Endothelial cell of umbilical vein (primary cell): ENCODE data around the gene EVI5. TPM values are rescaled to one million over a fixed set of nuclear protein-coding genes. Genes with fewer than 3 reads are reported as not detected.
A peak's percentile ranks its signal among the peaks of the same experiment; 100 is the strongest.

Source experiments
- BruUV-seq: library from RNA; stranded (reverse); fragments of 400-500 nt; replicated peaks from 2 replicates; lab custom pipeline; 2021; lab: Mats Ljungman, UMichigan
- CTCF ChIA-PET: fragments of 300-600, 350-600 bp; sonication (Branson Sonifier 250); formaldehyde crosslinking; loops from one replicate; lab custom pipeline; 2021; ENCODE audit warnings: antibody characterized with exemption, inconsistent platforms; lab: Charles Lee
- POLR2A ChIA-PET: fragments of 300-600, 350-600 bp; sonication (Branson Sonifier 250); formaldehyde crosslinking; loops from one replicate; lab custom pipeline; 2021; ENCODE audit warnings: antibody characterized with exemption, inconsistent platforms; lab: Charles Lee
- DNase-seq: peaks from one replicate; pipeline ENCODE4 v3.0.0-alpha.2; 2011; ENCODE audit warnings: low read depth, low spot score
- FAIRE-seq: peaks from 2 replicates; lab custom pipeline; 2011; peaks lifted over from hg19 to GRCh38; lab: Jason Lieb, UNC
- H2AFZ ChIP-seq: 2 replicates; pipeline ENCODE4 v1.6.0; 2012; ENCODE audit warnings: low read depth, low read length, control low read depth, inconsistent platforms
- H3K27ac ChIP-seq: 2 replicates; pipeline ENCODE4 v1.5.1; 2011; ENCODE audit warnings: low read depth, mild to moderate bottlenecking, control low read depth, low read length, moderate library complexity; ENCODE audit not compliant: insufficient read depth
- H3K27me3 ChIP-seq, 2 experiments: 2 replicates each; pipeline versions ENCODE4 v1.6.0 to v1.6.1; 2011; ENCODE audit warnings: low read length in 2 of 2, mixed read lengths in 1 of 2; ENCODE audit not compliant: control insufficient read depth in 2 of 2, insufficient read depth in 2 of 2
- H3K36me3 ChIP-seq, 2 experiments: 2 replicates in 1 of 2; 3 replicates in 1 of 2; pipeline ENCODE4 v1.5.1; 2011; ENCODE audit warnings: low read length in 2 of 2, mild to moderate bottlenecking in 1 of 2, moderate library complexity in 1 of 2; ENCODE audit not compliant: control insufficient read depth in 2 of 2, insufficient read depth in 2 of 2; ENCODE audit errors: extremely low read depth in 1 of 2
- H3K4me1 ChIP-seq: 3 replicates; pipeline ENCODE4 v1.5.1; 2011; ENCODE audit warnings: mild to moderate bottlenecking, low read length; ENCODE audit not compliant: control insufficient read depth, insufficient read depth; ENCODE audit errors: extremely low read depth
- H3K4me2 ChIP-seq: 2 replicates; pipeline ENCODE4 v1.6.1; 2011; ENCODE audit warnings: low read length, control low read depth, mixed read lengths; ENCODE audit not compliant: insufficient read depth
- H3K4me3 ChIP-seq, 3 experiments: fragments of 200-600 bp in 1 of 3; sonication (generic), shearing (Covaris generic) in 1 of 3; replicated peaks in 1 of 3; 2 replicates each; pipeline ENCODE4 v1.5.1; 2011 to 2016; ENCODE audit warnings: control low read depth in 3 of 3, low read length in 3 of 3, mild to moderate bottlenecking in 2 of 3, inconsistent platforms in 1 of 3, low read depth in 1 of 3, moderate library complexity in 1 of 3; ENCODE audit not compliant: insufficient read depth in 1 of 3
- H3K79me2 ChIP-seq: 2 replicates; pipeline ENCODE4 v1.6.0; 2012; ENCODE audit warnings: low read length, inconsistent platforms; ENCODE audit not compliant: control insufficient read depth, insufficient read depth
- H3K9ac ChIP-seq: replicated peaks from 2 replicates; pipeline ENCODE3; 2011; ENCODE audit warnings: low read length, control low read depth; ENCODE audit not compliant: insufficient read depth; ENCODE audit errors: extremely low read depth
- H3K9me1 ChIP-seq: replicated peaks from 3 replicates; pipeline ENCODE4 v1.6.0; 2011; ENCODE audit warnings: mild to moderate bottlenecking, low read length; ENCODE audit not compliant: control insufficient read depth, insufficient read depth; ENCODE audit errors: extremely low read depth
- H3K9me3 ChIP-seq: replicated peaks from 2 replicates; pipeline ENCODE4 v1.5.1; 2012; ENCODE audit warnings: low read length, inconsistent platforms; ENCODE audit not compliant: control insufficient read depth, insufficient read depth
- H4K20me1 ChIP-seq: replicated peaks from 2 replicates; pipeline ENCODE3; 2011; ENCODE audit warnings: mild to moderate bottlenecking, low read length; ENCODE audit not compliant: control insufficient read depth, insufficient read depth; ENCODE audit errors: extremely low read depth
- EZH2 ChIP-seq: IDR thresholded peaks from 2 replicates; pipeline ENCODE4 v1.6.1; 2012; ENCODE audit warnings: borderline replicate concordance, low read depth, mild to moderate bottlenecking, moderate library complexity, low read length, inconsistent platforms; ENCODE audit not compliant: severe bottlenecking
- FOS ChIP-seq: IDR thresholded peaks from 2 replicates; pipeline ENCODE4 v1.6.1; 2011; ENCODE audit warnings: mild to moderate bottlenecking, low read length, moderate library complexity, borderline replicate concordance; ENCODE audit not compliant: insufficient read depth
- GATA2 ChIP-seq: IDR thresholded peaks from 2 replicates; pipeline ENCODE4 v1.7.0; 2011; ENCODE audit warnings: low read depth, mild to moderate bottlenecking, moderate library complexity, mixed read lengths, low read length; ENCODE audit not compliant: insufficient read length, insufficient read depth
- JUN ChIP-seq: IDR thresholded peaks from 2 replicates; pipeline ENCODE4 v1.6.1; 2011; ENCODE audit warnings: borderline replicate concordance, low read depth; ENCODE audit not compliant: insufficient read length, insufficient read depth
- MYC ChIP-seq: IDR thresholded peaks from one replicate; pipeline ENCODE4 v1.6.1; 2011; ENCODE audit warnings: mild to moderate bottlenecking, low read depth, low read length
- POLR2A ChIP-seq: IDR thresholded peaks from 2 replicates; pipeline ENCODE4 v1.6.1; 2012; ENCODE audit warnings: low read depth, mild to moderate bottlenecking, control low read depth, low read length
- POLR2AphosphoS5 ChIP-seq: IDR thresholded peaks from 2 replicates; pipeline ENCODE4 v1.6.1; 2012; ENCODE audit warnings: low read depth, mild to moderate bottlenecking, control low read depth, low read length, moderate library complexity; ENCODE audit not compliant: insufficient read depth
- dilution Hi-C: fragments of 300-500 bp; cut with MboI; formaldehyde crosslinking; loops from one replicate; pipeline ENCODE4 v1.15.0; 2019; ENCODE audit warnings: low sequenced_read_pairs; ENCODE audit not compliant: extremely low pct_ligation_motif_present
- intact Hi-C: fragments of 100-400 bp; cut with micrococcal nuclease; formaldehyde crosslinking; loops from one replicate; pipeline ENCODE4 v1.10.0; 2022
- polyA plus RNA-seq, 4 experiments: library from polyadenylated mRNA; depleted of rRNA in 3 of 4; stranded (reverse) in 3 of 4; unstranded in 1 of 4; fragments of >200 nt; gene quantifications; 2 replicates each; pipeline versions ENCODE4 v1.2.1 to v1.2.3, GENCODE V29; 2011 to 2012; ENCODE audit warnings: missing spikeins in 1 of 4
- total RNA-seq: library from RNA; stranded (reverse); gene quantifications from 2 replicates; pipeline ENCODE4 v1.2.3, GENCODE V29; 2021
- TF ChIP-seq, protein P1 (sequence below), 2 donors: IDR thresholded peaks; 1 replicate in 1 of 2; 2 replicates in 1 of 2; pipeline ENCODE4 v1.5.1; 2011; ENCODE audit warnings: low read length in 2 of 2, mild to moderate bottlenecking in 2 of 2, moderate library complexity in 2 of 2, control low read depth in 1 of 2, inconsistent platforms in 1 of 2, low read depth in 1 of 2; ENCODE audit not compliant: insufficient read depth in 1 of 2; ENCODE audit errors: extremely low read depth in 1 of 2
- TF ChIP-seq, protein P2 (sequence below): IDR thresholded peaks from 2 replicates; pipeline ENCODE4 v1.6.1; 2011; ENCODE audit not compliant: insufficient read depth, insufficient read length

EVI5 gene
- total and polyA plus RNA-seq, 2 donors (not counting 3 experiments of a cell fraction or from before 2014, with no cell fraction given), result 5.0 to 26.2 TPM

DNA sequence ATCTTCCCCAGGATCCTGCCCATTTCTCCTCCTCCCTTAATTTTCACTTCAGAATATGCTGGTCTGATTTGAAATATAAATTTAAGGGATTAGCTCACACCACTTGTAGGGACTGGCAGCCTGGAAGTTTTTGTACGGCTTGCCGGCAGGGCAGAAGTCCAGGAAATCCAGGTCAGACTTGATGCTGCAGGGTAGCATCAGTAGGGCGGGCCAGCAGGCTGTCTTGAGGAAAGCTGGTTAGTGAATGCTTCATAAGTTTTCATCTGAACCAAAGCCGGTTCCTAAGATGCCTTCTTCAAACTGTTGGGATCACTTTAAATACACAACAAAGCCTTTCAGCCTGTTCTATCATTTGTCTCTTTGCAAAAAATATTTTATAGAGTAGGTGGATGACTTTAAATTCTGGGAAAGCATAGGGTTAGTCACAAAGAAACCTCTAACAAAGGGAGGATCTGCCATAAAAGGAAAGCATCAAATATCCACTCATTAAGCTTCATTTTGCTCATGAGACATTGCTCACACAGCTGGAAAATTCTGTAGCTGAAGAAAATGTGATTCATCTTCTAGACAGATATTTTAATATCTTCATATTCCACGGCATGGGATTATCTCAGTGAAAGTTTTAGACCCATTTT, 207.5 kb downstream of the EVI5 start:
- Histone ChIP-seq H4K20me1 (no peaks in the 10 kb centered on the region), H2AFZ (peak overlapping the region; percentile 42), H3K9ac (no peak overlapping the region), H3K9me1 (no peaks in the 10 kb centered on the region), H3K27ac (no peak overlapping the region), H3K36me3 (no peaks in the 10 kb centered on the region), H3K4me2 (peak overlapping the region; percentile 33), H3K27me3 (no peaks in the 10 kb centered on the region), H3K9me3 (no peaks in the 10 kb centered on the region), H3K79me2 (no peaks in the 10 kb centered on the region), H3K4me1 (peaks cover 11% of the 10 kb centered on the region), H3K4me3 (no peak overlapping the region)
- DNase-seq, result peak; percentile 51
- TF ChIP-seq POLR2A (no peak), MYC (no peak), FOS (no peak), JUN (no peak), EZH2 (no peak), GATA2 (no peak), POLR2AphosphoS5 (no peak)
- TF ChIP-seq, protein P1, sequence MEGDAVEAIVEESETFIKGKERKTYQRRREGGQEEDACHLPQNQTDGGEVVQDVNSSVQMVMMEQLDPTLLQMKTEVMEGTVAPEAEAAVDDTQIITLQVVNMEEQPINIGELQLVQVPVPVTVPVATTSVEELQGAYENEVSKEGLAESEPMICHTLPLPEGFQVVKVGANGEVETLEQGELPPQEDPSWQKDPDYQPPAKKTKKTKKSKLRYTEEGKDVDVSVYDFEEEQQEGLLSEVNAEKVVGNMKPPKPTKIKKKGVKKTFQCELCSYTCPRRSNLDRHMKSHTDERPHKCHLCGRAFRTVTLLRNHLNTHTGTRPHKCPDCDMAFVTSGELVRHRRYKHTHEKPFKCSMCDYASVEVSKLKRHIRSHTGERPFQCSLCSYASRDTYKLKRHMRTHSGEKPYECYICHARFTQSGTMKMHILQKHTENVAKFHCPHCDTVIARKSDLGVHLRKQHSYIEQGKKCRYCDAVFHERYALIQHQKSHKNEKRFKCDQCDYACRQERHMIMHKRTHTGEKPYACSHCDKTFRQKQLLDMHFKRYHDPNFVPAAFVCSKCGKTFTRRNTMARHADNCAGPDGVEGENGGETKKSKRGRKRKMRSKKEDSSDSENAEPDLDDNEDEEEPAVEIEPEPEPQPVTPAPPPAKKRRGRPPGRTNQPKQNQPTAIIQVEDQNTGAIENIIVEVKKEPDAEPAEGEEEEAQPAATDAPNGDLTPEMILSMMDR (IDR thresholded peaks at IDR 0.05; ENCODE audit: extremely low read depth in 1 of 2, insufficient read depth in 1 of 2, low read depth in 1 of 2, low read length in 2 of 2), result no peak
- TF ChIP-seq, protein P2, sequence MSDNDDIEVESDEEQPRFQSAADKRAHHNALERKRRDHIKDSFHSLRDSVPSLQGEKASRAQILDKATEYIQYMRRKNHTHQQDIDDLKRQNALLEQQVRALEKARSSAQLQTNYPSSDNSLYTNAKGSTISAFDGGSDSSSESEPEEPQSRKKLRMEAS, result no peak
- POLR2A ChIA-PET, result no interaction called here
- FAIRE-seq, result no peak
- BruUV-seq, result no TSS peak
- CTCF ChIA-PET, result interaction anchor here (0.9 to 1.1 kb wide), 4 partner anchors 9 to 267 kb away, joined by 3 to 8 read pairs (median 4); no protein-coding TSS in a partner anchor
- intact Hi-C loops (no loop called here), dilution Hi-C loops (no loop called here)
